Measurements from ENCODE around the gene TRPV4.

Gene TRPV4

GRCh38 chr12:109822416-109822815 lies 10.8 kb downstream of the TRPV4 start:
- Histone ChIP-seq H3K27ac (ENCODE audit: insufficient read depth in 1 of 2, low read depth in 1 of 2, low read length in 2 of 2, poor library complexity in 1 of 2, severe bottlenecking in 2 of 2) (no peak overlapping the region), H3K4me3 (ENCODE audit: control insufficient read depth in 1 of 7, extremely low read depth in 1 of 7, insufficient read depth in 4 of 7, low read depth in 2 of 7, low read length in 6 of 7) (no peak overlapping the region), H3K27me3 (replicated peaks in 2 of 5; ENCODE audit: control insufficient read depth in 4 of 5, insufficient read depth in 5 of 5, low read length in 4 of 5) (peaks cover 0 to 4% (median 0%) of the 10 kb centered on the region in 5 experiments), H3K4me1 (ENCODE audit: control extremely low read depth in 1 of 4, control insufficient read depth in 4 of 4, insufficient read depth in 4 of 4, low read length in 3 of 4) (no peaks in the 10 kb centered on the region), H3K9me3 (ENCODE audit: control extremely low read depth in 1 of 5, control insufficient read depth in 4 of 5, insufficient read depth in 2 of 5, low read depth in 1 of 5, low read length in 4 of 5) (no peaks in the 10 kb centered on the region), H3K36me3 (ENCODE audit: control insufficient read depth in 4 of 4, insufficient read depth in 4 of 4, low read length in 3 of 4) (no peaks in the 10 kb centered on the region)
- ChIA-PET POLR2A (no interaction called here), CTCF (no interaction called here)
- DNase-seq, result no peak
- WGBS (ENCODE audit: insufficient coverage), result 96% methylated on average over 4 of the region's 7 CpGs

GRCh38 chr12:109821968-109822367 lies 11.2 kb downstream of the TRPV4 start:
- POLR2A ChIA-PET, result no interaction called here
- peaks cover 0 to 4% (median 0%) of the 10 kb centered on the region in 5 experiments for H3K27me3 ChIP-seq (replicated peaks in 2 of 5; ENCODE audit: control insufficient read depth in 4 of 5, insufficient read depth in 5 of 5, low read length in 4 of 5)
- CTCF ChIA-PET, result no interaction called here
- no peak overlapping the region for H3K4me3 ChIP-seq (ENCODE audit: control insufficient read depth in 1 of 7, extremely low read depth in 1 of 7, insufficient read depth in 4 of 7, low read depth in 2 of 7, low read length in 6 of 7)
- no peaks in the 10 kb centered on the region for H3K4me1 ChIP-seq (ENCODE audit: control extremely low read depth in 1 of 4, control insufficient read depth in 4 of 4, insufficient read depth in 4 of 4, low read length in 3 of 4)
- no peaks in the 10 kb centered on the region for H3K36me3 ChIP-seq (ENCODE audit: control insufficient read depth in 4 of 4, insufficient read depth in 4 of 4, low read length in 3 of 4)
- DNase-seq, result no peak
- no peaks in the 10 kb centered on the region for H3K9me3 ChIP-seq (ENCODE audit: control extremely low read depth in 1 of 5, control insufficient read depth in 4 of 5, insufficient read depth in 2 of 5, low read depth in 1 of 5, low read length in 4 of 5)
- H3K27ac ChIP-seq (ENCODE audit: insufficient read depth in 1 of 2, low read depth in 1 of 2, low read length in 2 of 2, poor library complexity in 1 of 2, severe bottlenecking in 2 of 2), result no peak overlapping the region

DNA sequence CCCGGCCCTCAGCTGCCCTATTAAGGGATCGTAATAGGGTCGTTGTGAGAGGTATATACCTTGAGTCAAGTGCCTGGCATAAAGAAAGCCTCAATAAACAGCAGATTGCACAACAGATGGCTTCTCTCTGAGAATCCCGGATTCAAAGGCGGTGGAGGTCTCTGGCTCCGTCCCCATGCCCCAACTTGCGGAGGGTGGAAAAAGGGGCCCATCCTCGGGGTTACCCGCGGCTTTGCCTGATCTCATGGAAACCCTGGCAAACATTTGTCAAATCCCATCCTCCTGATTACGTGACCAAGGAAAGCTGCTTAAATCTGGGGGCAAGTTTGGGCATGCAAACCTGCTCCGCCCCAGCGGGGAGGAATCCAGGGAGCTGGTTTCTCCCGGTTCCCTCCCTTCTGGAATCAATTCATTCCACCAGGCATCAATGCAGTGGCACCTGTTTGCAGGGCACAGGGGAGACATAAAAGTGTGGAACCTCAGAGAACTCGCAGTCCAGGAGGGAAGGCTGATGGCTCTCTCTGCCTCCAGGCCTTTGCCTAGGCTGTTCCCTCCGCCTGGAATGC lies 12.3 kb downstream of the TRPV4 start:
- ChIA-PET CTCF (interaction anchor here (0.8 to 1.5 kb wide), 3 partner anchors 8 to 32 kb away, joined by 3 to 5 read pairs (median 3); no protein-coding TSS in a partner anchor), POLR2A (no interaction called here)
- Histone ChIP-seq H3K27me3 (replicated peaks in 2 of 5; ENCODE audit: control insufficient read depth in 4 of 5, insufficient read depth in 5 of 5, low read length in 4 of 5) (peaks cover 0 to 4% (median 0%) of the 10 kb centered on the region in 5 experiments), H3K4me1 (ENCODE audit: control extremely low read depth in 1 of 4, control insufficient read depth in 4 of 4, insufficient read depth in 4 of 4, low read length in 3 of 4) (no peaks in the 10 kb centered on the region), H3K9me3 (ENCODE audit: control extremely low read depth in 1 of 5, control insufficient read depth in 4 of 5, insufficient read depth in 2 of 5, low read depth in 1 of 5, low read length in 4 of 5) (no peaks in the 10 kb centered on the region), H3K4me3 (ENCODE audit: control insufficient read depth in 1 of 7, extremely low read depth in 1 of 7, insufficient read depth in 4 of 7, low read depth in 2 of 7, low read length in 6 of 7) (no peak overlapping the region), H3K27ac (ENCODE audit: insufficient read depth in 1 of 2, low read depth in 1 of 2, low read length in 2 of 2, poor library complexity in 1 of 2, severe bottlenecking in 2 of 2) (no peak overlapping the region), H3K36me3 (ENCODE audit: control insufficient read depth in 4 of 4, insufficient read depth in 4 of 4, low read length in 3 of 4) (no peaks in the 10 kb centered on the region)
- WGBS (ENCODE audit: insufficient coverage), result 91% methylated on average over 15 of the region's 16 CpGs
- no peak for DNase-seq

GRCh38 chr12:109818905-109819500 lies 14.2 kb downstream of the TRPV4 start:
- Histone ChIP-seq H3K36me3 (ENCODE audit: control insufficient read depth in 4 of 4, insufficient read depth in 4 of 4, low read length in 3 of 4) (no peaks in the 10 kb centered on the region), H3K27ac (ENCODE audit: insufficient read depth in 1 of 2, low read depth in 1 of 2, low read length in 2 of 2, poor library complexity in 1 of 2, severe bottlenecking in 2 of 2) (no peak overlapping the region), H3K9me3 (ENCODE audit: control extremely low read depth in 1 of 5, control insufficient read depth in 4 of 5, insufficient read depth in 2 of 5, low read depth in 1 of 5, low read length in 4 of 5) (no peaks in the 10 kb centered on the region), H3K27me3 (replicated peaks in 2 of 5; ENCODE audit: control insufficient read depth in 4 of 5, insufficient read depth in 5 of 5, low read length in 4 of 5) (peaks cover 0 to 4% (median 0%) of the 10 kb centered on the region in 5 experiments), H3K4me3 (ENCODE audit: control insufficient read depth in 1 of 7, extremely low read depth in 1 of 7, insufficient read depth in 4 of 7, low read depth in 2 of 7, low read length in 6 of 7) (no peak overlapping the region), H3K4me1 (ENCODE audit: control extremely low read depth in 1 of 4, control insufficient read depth in 4 of 4, insufficient read depth in 4 of 4, low read length in 3 of 4) (no peaks in the 10 kb centered on the region)
- POLR2A ChIA-PET, result no interaction called here
- WGBS (ENCODE audit: insufficient coverage), result 76% methylated on average over 7 of the region's 10 CpGs
- DNase-seq, result no peak
- CTCF ChIA-PET, result interaction anchor here (0.9 to 1.5 kb wide), 5 partner anchors 10 to 60 kb away, joined by 3 to 5 read pairs (median 4); no protein-coding TSS in a partner anchor

DNA sequence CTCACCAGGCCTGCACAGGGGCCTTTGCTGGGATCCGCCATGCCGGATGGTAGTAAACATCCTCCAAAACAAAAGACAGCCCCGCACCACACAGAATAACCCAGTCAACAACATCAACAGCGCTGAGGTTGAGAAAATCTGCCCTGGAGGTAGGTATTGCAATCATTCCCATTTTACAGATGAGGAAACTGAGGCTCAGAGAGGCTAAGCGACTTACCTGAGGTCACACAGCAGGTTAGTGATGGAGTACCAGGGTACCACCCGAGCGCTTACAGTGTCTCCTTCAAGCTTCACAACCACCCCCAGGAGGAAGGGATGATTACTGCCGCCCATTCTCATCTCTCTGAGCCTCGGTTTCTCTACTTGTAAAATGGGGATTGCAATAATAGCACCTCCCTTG lies 14.9 kb downstream of the TRPV4 start:
- no peaks in the 10 kb centered on the region for H3K36me3 ChIP-seq (ENCODE audit: control insufficient read depth in 4 of 4, insufficient read depth in 4 of 4, low read length in 3 of 4)
- H3K27ac ChIP-seq (ENCODE audit: insufficient read depth in 1 of 2, low read depth in 1 of 2, low read length in 2 of 2, poor library complexity in 1 of 2, severe bottlenecking in 2 of 2), result no peak overlapping the region
- POLR2A ChIA-PET, result no interaction called here
- CTCF ChIA-PET, result interaction anchor here (0.9 to 1.5 kb wide), 4 partner anchors 17 to 61 kb away, joined by 3 to 4 read pairs (median 3); no protein-coding TSS in a partner anchor
- no peaks in the 10 kb centered on the region for H3K4me1 ChIP-seq (ENCODE audit: control extremely low read depth in 1 of 4, control insufficient read depth in 4 of 4, insufficient read depth in 4 of 4, low read length in 3 of 4)
- no peaks in the 10 kb centered on the region for H3K9me3 ChIP-seq (ENCODE audit: control extremely low read depth in 1 of 5, control insufficient read depth in 4 of 5, insufficient read depth in 2 of 5, low read depth in 1 of 5, low read length in 4 of 5)
- peaks cover 0 to 4% (median 0%) of the 10 kb centered on the region in 5 experiments for H3K27me3 ChIP-seq (replicated peaks in 2 of 5; ENCODE audit: control insufficient read depth in 4 of 5, insufficient read depth in 5 of 5, low read length in 4 of 5)
- WGBS (ENCODE audit: insufficient coverage), result 91% methylated on average over 6 of the region's 9 CpGs
- no peak for DNase-seq
- no peak overlapping the region for H3K4me3 ChIP-seq (ENCODE audit: control insufficient read depth in 1 of 7, extremely low read depth in 1 of 7, insufficient read depth in 4 of 7, low read depth in 2 of 7, low read length in 6 of 7)

DNA sequence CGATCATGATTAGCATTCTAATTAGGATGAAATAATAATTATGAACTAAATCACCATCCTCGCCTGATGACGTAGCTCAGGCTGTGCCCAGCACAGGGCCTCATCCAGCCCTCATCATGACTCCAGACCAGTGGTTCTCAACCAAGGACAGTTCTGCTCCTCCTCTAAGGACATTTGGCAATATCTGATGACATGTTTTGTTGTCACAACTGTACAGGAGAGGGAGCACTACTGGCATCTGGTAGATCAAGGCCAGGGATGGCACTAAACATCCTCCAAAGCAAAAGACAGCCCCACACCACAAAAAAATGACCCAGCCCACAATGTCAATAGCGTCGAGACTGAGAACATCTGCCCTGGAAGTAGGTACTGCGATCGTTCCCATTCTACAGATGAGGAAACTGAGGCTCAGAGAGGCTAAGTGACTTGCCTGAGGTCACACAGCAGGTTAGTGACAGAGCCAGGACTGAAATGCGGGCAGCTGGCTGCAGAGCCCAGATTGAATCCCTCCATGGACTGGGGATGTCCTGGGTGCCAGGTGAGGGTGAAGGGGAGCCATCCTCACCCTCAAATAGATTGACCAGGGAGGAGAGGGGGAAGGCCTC lies 15.5 kb downstream of the TRPV4 start:
- 100% methylated on average over 6 of the region's 8 CpGs for WGBS (ENCODE audit: insufficient coverage)
- Histone ChIP-seq H3K27ac (ENCODE audit: insufficient read depth in 1 of 2, low read depth in 1 of 2, low read length in 2 of 2, poor library complexity in 1 of 2, severe bottlenecking in 2 of 2) (no peak overlapping the region), H3K4me1 (ENCODE audit: control extremely low read depth in 1 of 4, control insufficient read depth in 4 of 4, insufficient read depth in 4 of 4, low read length in 3 of 4) (no peaks in the 10 kb centered on the region), H3K4me3 (ENCODE audit: control insufficient read depth in 1 of 7, extremely low read depth in 1 of 7, insufficient read depth in 4 of 7, low read depth in 2 of 7, low read length in 6 of 7) (no peak overlapping the region), H3K36me3 (ENCODE audit: control insufficient read depth in 4 of 4, insufficient read depth in 4 of 4, low read length in 3 of 4) (no peaks in the 10 kb centered on the region), H3K27me3 (replicated peaks in 2 of 5; ENCODE audit: control insufficient read depth in 4 of 5, insufficient read depth in 5 of 5, low read length in 4 of 5) (peaks cover 0 to 2% (median 0%) of the 10 kb centered on the region in 5 experiments), H3K9me3 (ENCODE audit: control extremely low read depth in 1 of 5, control insufficient read depth in 4 of 5, insufficient read depth in 2 of 5, low read depth in 1 of 5, low read length in 4 of 5) (no peaks in the 10 kb centered on the region)
- CTCF ChIA-PET, result interaction anchor here (0.9 to 1.5 kb wide), 3 partner anchors 24 to 61 kb away, joined by 3 to 4 read pairs (median 3); no protein-coding TSS in a partner anchor
- no peak for DNase-seq
- POLR2A ChIA-PET, result no interaction called here

- Histone ChIP-seq H3K36me3 (ENCODE audit: control insufficient read depth in 4 of 4, insufficient read depth in 4 of 4, low read length in 3 of 4) (no peaks in the 10 kb centered on the region), H3K4me1 (ENCODE audit: control extremely low read depth in 1 of 4, control insufficient read depth in 4 of 4, insufficient read depth in 4 of 4, low read length in 3 of 4) (no peaks in the 10 kb centered on the region), H3K27ac (ENCODE audit: insufficient read depth in 1 of 2, low read depth in 1 of 2, low read length in 2 of 2, poor library complexity in 1 of 2, severe bottlenecking in 2 of 2) (no peak overlapping the region), H3K4me3 (ENCODE audit: control insufficient read depth in 1 of 7, extremely low read depth in 1 of 7, insufficient read depth in 4 of 7, low read depth in 2 of 7, low read length in 6 of 7) (no peak overlapping the region), H3K9me3 (ENCODE audit: control extremely low read depth in 1 of 5, control insufficient read depth in 4 of 5, insufficient read depth in 2 of 5, low read depth in 1 of 5, low read length in 4 of 5) (no peaks in the 10 kb centered on the region), H3K27me3 (replicated peaks in 2 of 5; ENCODE audit: control insufficient read depth in 4 of 5, insufficient read depth in 5 of 5, low read length in 4 of 5) (peaks cover 0 to 2% (median 0%) of the 10 kb centered on the region in 5 experiments)
- no peak for DNase-seq
- POLR2A ChIA-PET, result interaction anchor here (0.6 kb wide), 1 partner anchor 32 kb away, joined by 6 read pairs; no protein-coding TSS in a partner anchor
- CTCF ChIA-PET, result interaction anchor here (1.5 to 2.0 kb wide), 2 partner anchors 13 to 24 kb away, joined by 3 to 8 read pairs; no protein-coding TSS in a partner anchor
- WGBS (ENCODE audit: insufficient coverage), result 73% methylated on average over 7 of the region's 7 CpGs
Observed at GRCh38 chr12:109816870-109817269, 16.3 kb downstream of the TRPV4 start.

Measured in common myeloid progenitor, CD34-positive (primary cell).